ENCODE results near the gene PANK4. TPM values are rescaled to one million over a fixed set of nuclear protein-coding genes. Genes with fewer than 3 reads are reported as not detected.

The PANK4 gene
- total RNA-seq, 1 donor from 2014 or later: 26.3 TPM

GRCh38 chr1:2504225-2504948 lies 22.0 kb downstream of the PANK4 start:
- TF ChIP-seq CTCF (IDR thresholded peaks at IDR 0.05; ENCODE audit: insufficient read depth, low read depth, low read length): no peak
- TF ChIP-seq EZH2 (IDR thresholded peaks at IDR 0.05; ENCODE audit: insufficient read depth, low read length): no peak
- Histone ChIP-seq H3K9me3 (ENCODE audit: insufficient read depth, low read depth, low read length) (no peaks in the 10 kb centered on the region), H3K27me3 (ENCODE audit: insufficient read depth, low read length) (no peaks in the 10 kb centered on the region), H4K20me1 (ENCODE audit: insufficient read depth, low read length) (peaks cover 21% of the 10 kb centered on the region), H3K9ac (ENCODE audit: low read length) (no peak overlapping the region), H3K27ac (ENCODE audit: low read depth, low read length) (no peak overlapping the region), H2AFZ (ENCODE audit: low read depth, low read length) (no peak overlapping the region), H3K4me2 (ENCODE audit: low read length) (no peak overlapping the region), H3K36me3 (ENCODE audit: insufficient read depth, low read length) (no peaks in the 10 kb centered on the region), H3K4me1 (ENCODE audit: insufficient read depth, low read length) (no peaks in the 10 kb centered on the region), H3K4me3 (ENCODE audit: insufficient read depth, low read depth, low read length) (no peak overlapping the region), H3K79me2 (ENCODE audit: insufficient read depth, low read length) (no peaks in the 10 kb centered on the region)
- Mint-ChIP-seq H3K27ac (ENCODE audit: unreplicated experiment) (no peak overlapping the region), H3K4me1 (ENCODE audit: low read depth, unreplicated experiment) (no peaks in the 10 kb centered on the region), H3K4me3 (ENCODE audit: unreplicated experiment) (no peak overlapping the region), H3K36me3 (ENCODE audit: low read depth, unreplicated experiment) (no peaks in the 10 kb centered on the region), H3K9me3 (ENCODE audit: unreplicated experiment) (no peaks in the 10 kb centered on the region), H3K27me3 (ENCODE audit: low read depth, unreplicated experiment) (no peaks in the 10 kb centered on the region)
- DNase-seq (ENCODE audit: low read depth) (no peak), FAIRE-seq (no peak)

- Histone ChIP-seq H3K4me2 (ENCODE audit: low read length) (no peak overlapping the region), H4K20me1 (ENCODE audit: insufficient read depth, low read length) (peaks cover 15% of the 10 kb centered on the region), H3K27me3 (ENCODE audit: insufficient read depth, low read length) (no peaks in the 10 kb centered on the region), H3K4me3 (ENCODE audit: insufficient read depth, low read depth, low read length) (no peak overlapping the region), H3K9ac (ENCODE audit: low read length) (no peak overlapping the region), H3K79me2 (ENCODE audit: insufficient read depth, low read length) (no peaks in the 10 kb centered on the region), H3K9me3 (ENCODE audit: insufficient read depth, low read depth, low read length) (no peaks in the 10 kb centered on the region), H2AFZ (ENCODE audit: low read depth, low read length) (no peak overlapping the region), H3K4me1 (ENCODE audit: insufficient read depth, low read length) (no peaks in the 10 kb centered on the region), H3K36me3 (ENCODE audit: insufficient read depth, low read length) (no peaks in the 10 kb centered on the region), H3K27ac (ENCODE audit: low read depth, low read length) (no peak overlapping the region)
- Mint-ChIP-seq H3K4me3 (ENCODE audit: unreplicated experiment) (no peak overlapping the region), H3K4me1 (ENCODE audit: low read depth, unreplicated experiment) (no peaks in the 10 kb centered on the region), H3K36me3 (ENCODE audit: low read depth, unreplicated experiment) (no peaks in the 10 kb centered on the region), H3K9me3 (ENCODE audit: unreplicated experiment) (no peaks in the 10 kb centered on the region), H3K27ac (ENCODE audit: unreplicated experiment) (no peak overlapping the region), H3K27me3 (ENCODE audit: low read depth, unreplicated experiment) (no peaks in the 10 kb centered on the region)
- TF ChIP-seq EZH2 (IDR thresholded peaks at IDR 0.05; ENCODE audit: insufficient read depth, low read length): no peak
- no peak for TF ChIP-seq CTCF (IDR thresholded peaks at IDR 0.05; ENCODE audit: insufficient read depth, low read depth, low read length)
- no peak for FAIRE-seq
- no peak for DNase-seq (ENCODE audit: low read depth)
Measured at GRCh38 chr1:2503554-2504224, 22.7 kb downstream of the PANK4 start.
